Tibial nerve (tissue), 3 donors: ENCODE measurements around the gene DNASE1L2.

Experiments
- CTCF ChIP-seq, 5 experiments: fragments of 200-600 bp in 3 of 5; fragments of 450-650 bp in 2 of 5; sonication (generic) in 3 of 5; IDR thresholded peaks; one replicate each; pipeline ENCODE4 v1.5.1; 2016 to 2019; ENCODE audit warnings: antibody characterized with exemption in 5 of 5, mild to moderate bottlenecking in 3 of 5, moderate library complexity in 2 of 5
- POLR2A ChIP-seq, 2 donors: fragments of 450-650 bp; IDR thresholded peaks; one replicate each; pipeline ENCODE4 v1.6.1; 2017; ENCODE audit warnings: antibody characterized with exemption in 2 of 2, mild to moderate bottlenecking in 2 of 2, moderate library complexity in 2 of 2

GRCh38 chr16:2191446-2191706, 44.9 kb upstream of the DNASE1L2 start:
- TF ChIP-seq POLR2A (IDR thresholded peaks at IDR 0.05) (no peak), CTCF (IDR thresholded peaks at IDR 0.05) (no peak)
